GM21423 (cell line): Measurements from ENCODE around the gene SARS2.
"Not testable (repeated sequence)": the region's sequence is repeated elsewhere in the genome, so short reads cannot be mapped to it uniquely, and the experiment has no call there.

Experiments used
- ATAC-seq: cut with Tn5 transposase; IDR thresholded peaks from one replicate; pipeline ENCODE4 v1.9.1; 2021; ENCODE audit warnings: mild to moderate bottlenecking, moderate library complexity; ENCODE audit not compliant: unreplicated experiment

Gene SARS2

DNA sequence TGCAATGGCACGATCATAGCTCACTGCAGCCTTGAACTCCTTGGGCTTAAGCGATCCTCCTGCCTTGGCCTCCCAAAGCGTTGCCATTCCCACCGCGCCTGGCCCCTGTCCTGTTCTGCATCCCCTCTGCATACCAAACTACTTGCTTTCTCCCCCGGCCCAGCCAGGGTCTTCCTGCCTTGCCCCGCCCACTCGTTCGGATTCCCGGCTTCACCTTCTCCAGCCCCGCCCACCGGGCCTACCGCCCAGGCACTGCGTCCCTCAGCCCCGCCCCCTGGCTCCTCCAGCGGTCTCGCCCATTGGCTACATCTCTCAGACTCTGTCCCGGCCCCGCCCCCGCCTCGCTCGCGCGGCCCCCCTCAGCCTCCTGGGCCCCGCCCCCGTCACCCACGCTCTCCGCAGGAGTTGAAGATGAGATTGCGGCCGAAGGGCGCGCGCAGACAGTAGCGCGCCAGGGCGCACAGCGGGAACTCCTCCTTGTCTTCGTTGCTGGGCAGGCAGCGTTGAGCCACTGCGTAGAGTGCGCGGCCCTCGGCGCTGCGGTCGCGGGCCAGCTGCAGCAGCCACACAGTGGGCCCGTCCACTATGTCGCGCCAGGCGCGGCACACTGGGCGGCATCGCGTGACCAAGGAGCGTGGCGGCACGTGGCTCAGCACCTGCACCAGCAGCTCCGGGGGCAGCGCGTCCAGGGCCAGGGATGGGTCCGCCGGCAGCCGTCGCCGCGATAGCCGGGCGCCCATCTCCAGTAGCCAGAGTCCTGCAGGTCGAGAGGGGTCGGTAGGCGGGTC, 19.2 kb upstream of the SARS2 start:
- no peak for ATAC-seq

DNA sequence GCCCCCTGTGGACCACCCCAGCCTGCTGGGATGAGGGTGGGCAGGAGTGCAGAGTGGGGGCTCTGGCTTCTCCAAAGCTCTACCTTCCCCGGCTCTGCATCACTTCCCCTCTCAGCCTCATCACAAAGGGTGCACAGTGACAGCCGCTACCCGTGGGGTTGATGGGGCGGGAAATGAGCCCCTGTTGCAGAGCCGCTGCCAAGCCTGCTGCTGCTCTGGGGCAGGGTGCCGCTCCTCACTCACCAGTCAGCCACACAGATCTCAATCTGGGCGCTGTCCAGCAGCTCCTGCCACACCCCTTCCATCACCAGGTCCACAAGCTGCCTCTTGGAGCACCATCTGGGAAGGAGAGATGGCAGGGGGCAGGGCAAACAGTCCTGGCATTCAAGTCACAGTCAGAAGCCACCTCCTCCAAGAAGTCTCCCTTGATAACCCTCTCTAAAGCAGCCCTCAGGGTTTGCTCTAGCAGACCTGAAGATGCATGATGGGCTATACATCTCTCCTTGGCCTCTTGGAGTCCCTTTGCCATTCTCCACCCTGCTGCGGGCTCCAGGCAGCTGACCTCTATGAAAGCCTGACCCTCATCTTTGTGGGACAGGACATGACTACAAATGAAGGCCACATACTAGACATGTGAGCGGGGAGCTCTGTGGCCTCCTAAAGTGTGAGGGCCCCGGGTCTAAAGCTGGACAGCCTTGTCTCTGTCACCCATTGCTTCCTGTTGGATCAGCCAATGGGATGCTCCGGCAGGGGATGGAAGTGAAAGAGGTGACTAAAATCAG, 15.9 kb upstream of the SARS2 start:
- ATAC-seq = no peak

DNA sequence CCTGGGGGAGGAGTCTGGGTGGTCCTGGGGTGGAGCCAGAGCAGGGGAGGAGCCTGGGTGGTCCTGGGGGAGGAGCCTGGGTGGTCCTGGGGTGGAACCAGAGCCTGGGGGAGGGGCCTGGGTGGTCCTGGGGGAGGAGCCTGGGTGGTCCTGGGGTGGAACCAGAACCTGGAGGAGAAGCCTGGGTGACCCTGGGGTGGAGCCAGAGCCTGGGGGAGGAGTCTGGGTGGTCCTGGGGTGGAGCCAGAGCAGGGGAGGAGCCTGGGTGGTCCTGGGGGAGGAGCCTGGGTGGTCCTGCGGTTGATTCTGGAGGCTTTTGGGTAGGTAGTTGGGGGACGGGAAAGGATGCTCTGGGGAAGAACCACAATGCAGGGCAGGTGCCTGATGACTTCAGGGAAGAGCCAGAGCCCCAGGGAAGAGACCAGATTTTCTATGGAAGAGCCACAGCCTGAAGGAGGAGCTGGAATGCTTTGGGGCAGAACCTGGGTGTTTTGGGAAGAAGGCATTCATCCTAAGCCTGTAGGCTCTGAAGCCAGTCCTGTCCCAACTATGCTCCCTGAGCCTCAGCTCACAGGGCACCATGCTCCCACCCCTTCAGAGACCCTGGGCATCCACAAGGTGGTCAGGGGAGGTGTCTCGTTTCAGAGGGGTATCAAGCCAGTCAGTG, 15.1 kb upstream of the SARS2 start:
- no peak for ATAC-seq

DNA sequence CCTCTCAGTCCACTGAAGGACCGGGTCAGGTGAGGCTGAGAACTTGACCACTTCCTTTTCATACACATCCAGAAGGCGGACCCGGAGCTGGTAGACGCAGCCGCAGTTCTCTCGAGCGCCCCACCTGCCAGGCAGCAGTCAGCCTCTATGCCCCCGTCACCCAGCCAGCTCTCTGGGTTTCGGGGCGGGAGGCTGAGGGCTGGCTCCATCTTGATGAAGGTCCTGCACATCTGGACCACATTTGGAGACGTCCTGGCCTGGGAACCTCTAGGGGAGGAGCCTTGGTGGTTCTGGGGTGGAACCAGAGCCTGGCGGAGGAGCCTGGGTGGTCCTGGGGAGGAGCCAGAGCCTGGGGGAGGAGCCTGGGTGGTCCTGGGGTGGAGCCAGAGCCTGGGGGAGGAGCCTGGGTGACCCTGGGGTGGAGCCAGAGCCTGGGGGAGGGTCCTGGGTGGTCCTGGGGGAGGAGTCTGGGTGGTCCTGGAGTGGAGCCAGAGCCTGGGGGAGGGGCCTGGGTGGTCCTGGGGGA, 14.5 kb upstream of the SARS2 start:
- ATAC-seq = no peak

DNA sequence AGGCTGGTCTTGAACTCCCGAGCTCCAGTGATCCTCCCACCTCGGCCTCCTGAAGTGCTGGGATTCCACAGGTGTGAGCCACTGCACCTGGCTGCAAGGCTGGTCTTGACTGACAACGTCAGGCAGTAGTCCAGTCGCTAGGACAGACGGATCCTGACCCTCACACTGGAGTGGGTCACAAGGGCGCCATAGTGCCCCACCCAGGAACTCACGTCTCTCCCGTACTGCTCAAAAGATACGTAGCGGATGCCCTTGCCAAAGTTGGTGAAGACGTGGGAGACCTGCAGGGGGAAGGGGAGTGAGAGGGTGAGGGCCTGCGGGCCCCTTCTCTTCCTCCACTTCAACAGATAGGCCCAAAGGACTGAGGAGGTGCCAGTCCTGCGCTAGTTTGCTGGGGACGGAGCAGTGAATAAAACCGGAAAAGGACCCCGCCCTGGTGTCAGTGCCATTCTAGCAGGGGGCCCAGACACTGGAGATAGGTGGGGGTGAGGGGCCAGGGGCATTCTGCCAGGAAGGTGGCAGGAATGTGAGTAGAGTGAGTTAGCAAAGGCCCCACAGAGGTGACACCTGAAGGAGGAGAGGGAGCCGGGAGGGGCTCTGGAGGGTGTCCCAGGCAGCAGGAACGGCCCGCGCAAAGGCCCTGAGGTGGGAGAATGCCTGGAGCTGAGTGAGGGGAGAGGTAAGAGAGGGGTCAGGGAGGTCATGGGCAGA, 12.1 kb upstream of the SARS2 start:
- no peak for ATAC-seq

DNA sequence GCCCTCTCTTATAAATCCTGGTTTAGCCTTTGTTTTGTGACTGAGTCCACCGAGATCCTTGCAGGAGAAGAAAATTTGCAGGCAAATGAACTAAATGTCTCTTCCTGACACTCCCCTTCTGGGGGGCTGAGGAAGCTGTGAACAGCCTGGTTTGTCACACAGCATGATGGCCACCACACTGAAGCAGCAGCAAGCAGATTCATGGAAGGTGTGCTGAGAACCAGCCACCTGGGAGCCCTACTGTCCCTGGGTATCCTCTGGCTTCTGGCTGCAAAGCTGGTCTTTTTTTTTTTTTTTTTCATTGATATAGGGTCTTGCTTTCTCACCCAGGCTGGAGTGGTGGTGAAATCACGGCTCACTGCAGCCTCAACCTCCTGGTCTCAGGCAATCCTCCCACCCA, 11.4 kb upstream of the SARS2 start:
- no peak for ATAC-seq

DNA sequence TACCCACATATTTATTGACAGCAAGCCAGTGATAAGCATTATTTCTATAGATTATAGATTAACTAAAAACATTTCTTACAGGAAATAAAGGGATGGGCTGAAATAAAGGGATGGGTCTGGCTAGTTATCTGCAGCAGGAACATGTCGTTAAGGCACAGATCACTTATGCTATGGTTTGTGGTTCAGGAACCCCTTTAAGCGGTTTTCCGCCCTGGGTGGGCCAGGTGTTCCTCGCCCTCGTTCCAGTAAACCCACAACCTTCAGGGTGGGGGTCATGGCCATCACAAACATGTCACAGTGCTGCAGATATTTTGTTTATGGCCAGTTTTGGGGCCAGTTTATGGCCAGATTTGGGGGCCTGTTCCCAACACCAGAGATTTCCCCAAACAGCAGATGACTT, 10.9 kb upstream of the SARS2 start:
- not testable (repeated sequence) for ATAC-seq

DNA sequence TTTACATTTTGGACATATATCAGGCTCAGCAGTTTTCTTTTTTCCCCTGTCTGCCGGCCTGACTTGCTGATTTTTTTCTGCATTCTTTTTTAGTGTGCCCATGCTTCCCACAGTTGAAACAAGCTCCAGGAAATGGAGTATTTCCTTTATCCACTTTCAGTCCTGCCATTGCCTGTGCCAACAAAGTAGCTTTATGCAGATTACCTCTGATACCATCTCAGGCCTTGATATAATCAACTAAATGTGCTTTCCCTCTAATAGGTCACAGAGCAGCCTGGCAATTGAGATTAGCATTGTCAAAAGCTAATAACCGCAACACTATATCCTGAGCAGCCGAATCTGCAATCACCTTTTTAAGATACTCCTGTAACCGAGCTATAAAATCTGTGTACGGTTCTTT, 9.4 kb upstream of the SARS2 start:
- no peak for ATAC-seq

DNA sequence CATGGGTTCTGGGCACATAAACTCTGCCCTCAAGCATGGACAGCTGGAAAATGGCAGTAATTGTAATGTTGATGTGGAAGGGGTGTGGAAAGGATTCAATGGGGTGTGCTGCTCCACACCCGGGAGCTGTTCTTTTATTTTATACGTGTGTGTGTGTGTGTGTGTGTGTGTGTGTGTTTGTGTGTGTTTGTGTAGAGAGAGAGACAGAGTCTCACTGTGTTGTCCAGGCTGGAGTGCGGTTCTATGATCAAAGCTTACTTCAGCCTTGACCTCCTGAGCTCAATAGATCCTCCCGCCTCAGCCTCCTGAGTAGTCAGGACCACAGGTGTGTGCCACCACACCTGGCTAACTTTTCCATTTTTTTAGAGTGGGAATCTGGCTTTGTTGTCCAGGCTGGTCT, 3.0 kb upstream of the SARS2 start:
- ATAC-seq = no peak

DNA sequence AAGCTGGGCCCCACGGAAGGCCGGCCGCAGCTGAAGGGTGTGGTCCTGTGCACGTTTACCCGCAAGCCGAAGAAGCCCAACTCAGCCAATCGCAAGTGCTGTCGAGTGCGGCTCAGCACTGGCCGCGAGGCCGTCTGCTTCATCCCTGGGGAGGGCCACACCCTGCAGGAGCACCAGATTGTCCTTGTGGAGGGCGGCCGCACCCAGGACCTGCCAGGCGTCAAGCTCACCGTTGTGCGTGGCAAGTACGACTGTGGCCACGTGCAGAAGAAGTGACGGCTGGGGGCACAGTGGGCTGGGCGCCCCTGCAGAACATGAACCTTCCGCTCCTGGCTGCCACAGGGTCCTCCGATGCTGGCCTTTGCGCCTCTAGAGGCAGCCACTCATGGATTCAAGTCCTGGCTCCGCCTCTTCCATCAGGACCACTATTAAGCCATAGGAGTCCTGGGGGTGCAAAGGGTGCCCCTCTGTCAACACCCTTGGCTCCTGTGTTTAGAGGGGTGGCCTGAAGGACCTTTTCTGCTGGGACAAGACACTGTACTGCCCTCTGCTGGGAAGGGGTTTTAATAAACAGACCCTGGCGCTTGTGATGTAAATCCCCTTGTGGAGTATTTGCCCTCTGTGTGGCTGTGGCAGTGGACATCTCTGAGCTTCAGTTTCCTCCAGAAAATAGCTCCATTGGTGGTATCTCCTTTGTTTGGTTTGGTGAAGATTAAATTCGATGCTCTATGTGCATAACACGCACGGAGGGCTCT, 2.0 kb upstream of the SARS2 start:
- ATAC-seq = no peak

DNA sequence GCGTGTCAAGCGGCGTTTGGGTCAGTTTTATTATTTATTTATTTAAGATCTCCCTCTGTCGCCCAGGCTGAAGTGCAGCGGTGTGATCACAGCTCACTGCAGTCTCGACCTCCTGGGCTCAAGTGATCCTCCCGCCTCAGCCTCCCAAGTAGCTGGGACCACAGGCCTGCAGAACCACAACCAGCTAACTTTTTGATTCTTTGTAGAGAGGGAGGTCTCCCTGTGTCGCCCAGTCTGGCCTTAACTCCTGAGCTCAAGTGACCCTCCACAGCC, 894 bp upstream of the SARS2 start:
- no peak for ATAC-seq

DNA sequence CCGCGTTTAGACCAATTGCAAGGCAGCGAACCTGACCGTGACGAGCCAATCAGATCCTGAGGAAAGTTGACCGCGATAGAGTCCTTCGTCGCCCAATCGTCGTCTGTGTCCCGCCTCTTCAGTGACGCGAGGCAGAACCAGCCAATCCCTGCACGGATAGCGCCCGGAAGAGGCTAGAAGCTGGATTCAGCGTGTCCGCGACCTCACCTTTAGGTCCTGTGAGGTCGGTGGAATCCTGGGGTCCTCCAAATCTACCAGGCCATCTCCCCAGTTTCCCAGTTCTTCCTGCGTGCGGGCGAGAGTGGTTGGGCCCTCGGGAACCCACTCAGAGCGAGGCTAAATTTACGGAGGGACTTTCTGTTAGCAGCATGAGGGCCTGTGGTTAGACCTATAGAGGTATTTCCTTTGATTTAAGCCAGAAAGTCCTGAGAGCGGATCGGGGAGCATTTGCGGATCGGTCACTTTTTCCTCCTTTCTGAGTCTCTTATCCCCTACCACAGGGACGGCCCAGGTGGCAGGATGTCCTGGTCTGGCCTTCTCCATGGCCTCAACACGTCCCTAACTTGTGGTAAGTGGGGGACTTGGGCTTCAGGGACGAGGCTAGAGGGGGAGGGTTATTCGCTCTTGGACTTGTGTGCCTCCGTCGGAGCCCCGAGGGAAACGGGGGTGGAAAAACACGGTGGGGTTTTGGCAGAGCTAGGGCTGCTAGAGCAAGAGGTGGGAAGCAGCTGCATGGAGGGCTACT, 385 bp upstream of the SARS2 start, which contains the start of gene MRPS12:
TSS of gene MRPS12 (plus strand) at position 169 of the 745 bp plus-strand sequence. CDS start at position 520, 351 bp downstream.
- ATAC-seq = peak; percentile 92

DNA sequence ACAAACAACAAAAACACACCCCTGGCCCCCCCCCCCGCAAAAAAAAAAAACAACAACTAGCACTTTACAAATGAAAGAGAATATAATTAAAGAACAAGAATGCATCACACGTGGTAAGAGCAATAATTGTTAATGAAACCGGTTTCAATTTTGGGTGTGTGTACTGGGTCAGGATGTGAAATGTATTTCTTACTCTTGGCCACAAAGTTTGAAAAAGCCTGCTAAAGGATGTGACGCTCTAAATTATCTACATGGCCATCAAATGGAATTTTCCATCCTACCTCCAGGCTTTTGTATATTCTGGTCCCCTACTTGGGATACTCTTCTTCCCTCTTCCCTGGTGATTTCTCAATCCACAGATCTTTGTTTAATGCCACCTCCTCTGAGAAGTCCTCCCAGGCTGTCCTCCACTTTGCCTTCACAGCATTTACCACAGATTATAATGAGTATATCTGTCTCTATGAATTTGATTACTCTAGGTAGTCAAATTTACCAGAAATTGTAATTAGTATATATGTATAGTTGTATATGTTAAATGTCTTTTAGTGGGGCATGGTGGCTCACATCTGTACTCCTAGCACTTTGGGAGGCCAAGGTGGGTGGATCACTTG, 2.1 kb downstream of the SARS2 start:
- no peak for ATAC-seq

DNA sequence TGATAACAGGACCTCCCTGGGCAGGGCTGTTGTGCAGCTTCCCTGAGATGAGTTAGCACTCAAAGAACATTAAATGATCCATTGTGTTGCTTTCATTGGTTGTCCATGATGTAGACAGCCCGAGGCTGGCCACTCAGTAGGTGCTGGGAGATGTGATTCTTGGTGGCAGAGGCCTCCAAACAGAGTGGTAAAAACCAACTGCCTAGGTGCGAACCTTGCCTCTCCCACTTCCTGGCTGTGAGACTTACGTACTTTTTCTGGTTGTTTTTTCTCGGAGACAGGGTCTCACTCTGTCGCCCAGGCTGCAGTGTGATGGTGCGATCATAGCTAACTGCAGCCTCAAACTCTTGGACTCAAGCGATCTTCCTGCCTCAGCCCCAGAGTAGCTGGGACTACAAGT, 6.2 kb downstream of the SARS2 start:
- ATAC-seq = no peak

DNA sequence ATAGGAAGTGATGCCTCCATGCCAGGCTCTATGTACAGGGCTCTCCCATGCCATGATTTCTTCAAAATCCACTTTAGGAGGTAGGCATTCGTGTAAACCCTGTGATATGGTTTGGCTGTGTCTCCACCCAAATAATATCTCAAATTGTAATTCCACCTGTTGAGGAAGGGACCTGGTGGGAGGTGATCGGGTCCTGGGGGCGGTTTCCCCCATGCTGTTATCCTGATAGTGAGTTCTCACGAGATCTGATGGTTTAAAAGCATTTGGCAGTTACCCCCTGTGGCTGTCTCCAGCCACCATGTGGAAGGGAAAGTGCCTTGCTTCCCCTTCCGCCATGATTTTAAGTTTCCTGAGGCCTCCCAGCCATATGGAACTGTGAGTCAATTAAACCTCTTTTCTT, 8.1 kb downstream of the SARS2 start:
- ATAC-seq = no peak

DNA sequence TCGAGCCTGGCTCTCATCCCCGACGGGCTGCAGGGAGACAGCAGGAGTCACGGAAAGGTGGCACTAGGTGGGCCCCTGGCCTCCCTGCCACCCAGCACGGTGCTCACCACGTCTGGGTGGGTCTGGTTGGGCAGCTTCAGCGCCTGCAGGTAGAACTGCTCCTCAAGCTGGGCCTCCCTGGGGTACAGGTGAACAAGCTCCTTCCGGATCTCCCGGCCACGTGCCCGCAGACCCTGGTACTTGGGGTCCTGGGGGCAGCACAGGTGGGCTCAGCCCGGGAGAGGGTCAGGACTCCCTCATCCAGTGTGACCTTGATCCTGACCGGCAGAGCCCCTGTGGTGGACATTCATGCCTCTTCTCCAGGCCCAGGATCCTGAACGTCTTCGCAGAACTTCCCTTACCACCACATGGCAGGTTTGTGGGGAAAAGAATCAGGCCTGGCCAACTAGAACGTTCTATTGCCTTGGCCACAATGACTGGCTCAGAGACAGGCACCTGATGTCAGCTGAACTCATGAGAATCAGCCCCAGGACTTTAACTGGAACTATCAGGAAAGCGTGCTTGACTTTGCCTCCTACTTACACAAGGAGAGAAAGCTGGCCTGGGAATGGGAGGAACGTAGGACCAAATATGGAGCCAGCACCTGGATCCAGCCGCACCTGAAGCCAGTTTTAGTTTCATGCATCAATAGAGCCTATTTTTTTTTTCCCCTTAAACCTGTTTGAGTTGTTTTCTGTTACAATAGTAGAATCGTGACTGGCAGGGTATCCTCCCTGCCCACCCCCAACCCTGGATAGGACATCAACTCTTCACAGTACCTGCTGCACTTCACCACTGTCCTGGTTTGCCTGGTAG, 8.9 kb downstream of the SARS2 start:
- no peak for ATAC-seq

DNA sequence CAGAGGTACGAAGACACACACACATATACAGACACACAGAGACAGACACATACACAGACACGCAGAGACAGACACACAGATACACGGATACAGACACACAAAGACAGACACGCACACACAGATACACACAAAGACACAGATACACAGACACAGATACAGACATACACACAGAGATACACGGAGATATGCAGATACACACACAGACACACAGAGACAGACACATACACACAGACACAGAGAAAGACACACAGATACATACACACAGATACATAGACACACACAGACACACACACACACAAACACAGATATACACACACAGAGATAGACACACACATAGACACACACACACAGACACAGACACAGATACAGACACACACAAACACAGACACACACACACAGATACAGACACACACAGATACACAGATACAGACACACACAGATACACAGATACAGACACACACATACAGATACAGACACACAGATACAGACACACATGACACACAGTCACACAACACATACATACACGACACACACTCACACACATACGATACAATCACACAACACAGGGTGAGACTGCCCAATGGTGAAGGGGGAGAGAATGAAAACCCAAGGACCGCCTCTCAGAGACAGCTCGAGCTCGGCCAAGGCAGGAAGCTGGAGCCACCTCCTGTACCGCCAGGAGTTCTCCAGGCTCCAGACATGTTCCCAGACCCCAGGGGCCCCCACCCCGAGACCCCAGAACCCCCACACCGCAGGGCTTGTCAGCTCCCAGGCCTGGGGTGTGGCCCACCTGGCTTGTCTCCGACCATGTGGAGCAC, 9.8 kb downstream of the SARS2 start:
- no peak for ATAC-seq
